Measurements from ENCODE around the gene SLC22A12.
"Not testable (repeated sequence)": the region's sequence is repeated elsewhere in the genome, so short reads cannot be mapped to it uniquely, and the experiment has no call there.

The SLC22A12 gene

GRCh38 chr11:64588701-64589100 is 2.3 kb upstream of the SLC22A12 start:
- no peak for DNase-seq

GRCh38 chr11:64591257-64592233 is 525 bp downstream of the SLC22A12 start:
- DNase-seq, result no peak

DNA sequence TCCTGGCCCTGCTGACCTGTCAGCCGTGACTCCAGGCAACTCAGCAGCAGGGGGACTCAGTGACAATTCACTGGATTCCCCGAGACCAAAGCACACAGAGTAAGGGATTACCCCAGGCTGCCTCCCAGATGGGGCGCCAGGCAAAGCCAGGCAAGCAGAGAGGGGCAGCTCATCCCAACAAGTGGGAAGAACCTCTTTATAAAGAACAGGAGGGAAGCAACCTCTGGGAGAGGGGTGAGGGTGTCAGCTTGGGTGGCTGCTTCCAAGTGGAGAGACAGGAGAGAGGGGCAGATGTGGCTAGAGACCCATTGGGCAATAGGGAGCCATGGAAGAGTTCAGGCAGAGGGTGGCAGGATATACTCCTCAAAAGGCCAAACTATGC is 1.2 kb downstream of the SLC22A12 start:
- DNase-seq, result no peak

DNA sequence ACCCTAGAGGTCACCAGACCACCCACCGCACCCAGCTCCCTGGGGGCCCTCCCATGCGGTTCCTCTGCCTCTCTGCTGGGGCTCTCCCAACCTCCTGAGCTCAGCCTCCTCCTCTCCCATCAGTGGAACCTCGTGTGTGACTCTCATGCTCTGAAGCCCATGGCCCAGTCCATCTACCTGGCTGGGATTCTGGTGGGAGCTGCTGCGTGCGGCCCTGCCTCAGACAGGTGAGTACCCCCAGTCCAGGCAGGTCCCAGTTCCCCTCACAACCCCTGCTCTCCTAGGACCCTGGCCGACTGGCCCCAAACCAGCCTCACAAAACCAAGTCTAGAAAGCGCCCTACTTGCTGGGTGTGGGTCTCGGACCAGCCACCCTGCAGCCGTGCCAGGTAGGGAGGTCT is 1.6 kb downstream of the SLC22A12 start:
- DNase-seq, result no peak

DNA sequence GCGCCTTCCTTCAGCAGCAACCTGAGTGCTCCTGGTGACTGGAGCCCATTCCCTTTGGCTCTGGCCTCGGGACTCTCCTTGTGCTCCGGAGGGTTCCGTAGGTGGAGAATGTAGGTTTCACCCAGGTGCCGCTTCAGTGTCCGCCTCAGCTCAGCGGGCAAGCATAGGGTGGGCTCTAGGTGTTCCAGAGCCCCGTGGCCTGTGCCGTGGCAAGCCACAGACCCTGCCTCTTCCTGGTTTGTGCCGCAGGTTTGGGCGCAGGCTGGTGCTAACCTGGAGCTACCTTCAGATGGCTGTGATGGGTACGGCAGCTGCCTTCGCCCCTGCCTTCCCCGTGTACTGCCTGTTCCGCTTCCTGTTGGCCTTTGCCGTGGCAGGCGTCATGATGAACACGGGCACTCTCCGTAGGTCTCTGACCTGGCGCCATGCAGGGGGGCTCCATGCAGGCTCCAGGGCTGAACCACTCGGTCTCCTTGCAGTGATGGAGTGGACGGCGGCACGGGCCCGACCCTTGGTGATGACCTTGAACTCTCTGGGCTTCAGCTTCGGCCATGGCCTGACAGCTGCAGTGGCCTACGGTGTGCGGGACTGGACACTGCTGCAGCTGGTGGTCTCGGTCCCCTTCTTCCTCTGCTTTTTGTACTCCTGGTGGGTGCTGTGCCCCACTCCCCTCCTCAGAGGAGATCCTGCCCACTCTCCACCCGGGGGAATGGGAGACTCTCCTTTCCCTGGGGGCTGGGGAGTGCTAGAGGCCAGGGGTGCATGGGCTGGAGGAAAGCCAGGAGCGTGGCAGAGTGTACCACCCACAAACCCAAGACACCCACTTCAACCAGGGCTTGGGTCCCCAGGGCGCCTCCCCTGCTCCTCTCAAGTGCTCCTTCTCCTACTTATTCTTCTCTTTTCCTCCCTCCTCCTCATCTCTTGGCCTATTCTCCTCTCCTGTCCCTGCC is 2.4 kb downstream of the SLC22A12 start:
- no peak for DNase-seq

- DNase-seq, result no peak
Measured at GRCh38 chr11:64594159-64594939, 3.3 kb downstream of the SLC22A12 start.

GRCh38 chr11:64595922-64596321 is 4.9 kb downstream of the SLC22A12 start:
- DNase-seq, result not testable (repeated sequence)

GRCh38 chr11:64597671-64598101 is 6.7 kb downstream of the SLC22A12 start:
- DNase-seq, result no peak

DNA sequence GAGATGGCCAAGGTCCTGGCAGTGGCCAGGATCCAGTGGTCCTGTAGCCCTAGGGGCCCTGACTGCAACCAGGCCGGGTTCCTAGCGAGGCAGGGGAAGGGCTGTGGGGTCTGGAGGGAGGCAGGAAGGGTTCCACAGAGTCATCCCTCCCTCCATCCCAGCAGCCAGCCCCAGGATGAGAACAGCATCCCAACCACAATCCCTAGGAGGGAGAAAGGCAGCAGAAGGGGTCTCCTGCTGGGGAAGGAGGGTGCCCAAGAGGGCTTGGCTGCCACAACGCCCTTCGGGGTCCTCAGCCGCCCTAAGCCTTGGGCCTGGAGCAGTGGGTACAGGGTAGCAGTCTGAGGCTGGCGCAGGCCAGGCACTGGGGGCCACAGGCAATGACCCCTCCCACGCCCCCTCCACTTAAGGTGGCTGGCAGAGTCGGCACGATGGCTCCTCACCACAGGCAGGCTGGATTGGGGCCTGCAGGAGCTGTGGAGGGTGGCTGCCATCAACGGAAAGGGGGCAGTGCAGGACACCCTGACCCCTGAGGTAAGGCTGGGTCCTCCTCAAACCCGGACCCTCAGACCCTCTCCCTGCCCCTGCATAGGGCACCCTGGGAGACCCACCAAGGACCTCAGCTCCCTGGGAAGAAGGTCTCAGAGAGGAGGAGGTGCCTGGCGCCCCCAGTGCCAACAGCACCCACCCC is 7.2 kb downstream of the SLC22A12 start:
- DNase-seq, result no peak

GRCh38 chr11:64598797-64599697 is 8.0 kb downstream of the SLC22A12 start:
- DNase-seq, result no peak

DNA sequence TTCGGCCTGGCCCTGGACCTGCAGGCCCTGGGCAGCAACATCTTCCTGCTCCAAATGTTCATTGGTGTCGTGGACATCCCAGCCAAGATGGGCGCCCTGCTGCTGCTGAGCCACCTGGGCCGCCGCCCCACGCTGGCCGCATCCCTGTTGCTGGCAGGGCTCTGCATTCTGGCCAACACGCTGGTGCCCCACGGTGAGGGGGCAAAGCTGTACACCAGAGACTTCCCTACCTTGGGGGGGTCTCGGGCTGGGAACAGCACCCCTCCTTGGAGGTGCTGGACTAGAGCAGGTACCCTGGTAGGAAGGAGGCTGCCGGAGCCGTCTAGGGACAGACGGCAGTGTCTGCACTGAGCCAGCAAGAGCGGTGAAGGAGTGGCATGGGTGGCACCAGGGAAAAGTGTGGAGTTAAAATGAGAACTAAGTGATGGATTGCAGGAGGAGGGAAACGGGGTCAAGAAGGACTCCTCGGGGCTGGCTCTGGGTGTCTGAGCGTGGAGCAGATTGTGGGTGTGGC is 8.7 kb downstream of the SLC22A12 start:
- DNase-seq, result no peak

GRCh38 chr11:64600281-64600992 is 9.4 kb downstream of the SLC22A12 start:
- DNase-seq, result no peak

DNA sequence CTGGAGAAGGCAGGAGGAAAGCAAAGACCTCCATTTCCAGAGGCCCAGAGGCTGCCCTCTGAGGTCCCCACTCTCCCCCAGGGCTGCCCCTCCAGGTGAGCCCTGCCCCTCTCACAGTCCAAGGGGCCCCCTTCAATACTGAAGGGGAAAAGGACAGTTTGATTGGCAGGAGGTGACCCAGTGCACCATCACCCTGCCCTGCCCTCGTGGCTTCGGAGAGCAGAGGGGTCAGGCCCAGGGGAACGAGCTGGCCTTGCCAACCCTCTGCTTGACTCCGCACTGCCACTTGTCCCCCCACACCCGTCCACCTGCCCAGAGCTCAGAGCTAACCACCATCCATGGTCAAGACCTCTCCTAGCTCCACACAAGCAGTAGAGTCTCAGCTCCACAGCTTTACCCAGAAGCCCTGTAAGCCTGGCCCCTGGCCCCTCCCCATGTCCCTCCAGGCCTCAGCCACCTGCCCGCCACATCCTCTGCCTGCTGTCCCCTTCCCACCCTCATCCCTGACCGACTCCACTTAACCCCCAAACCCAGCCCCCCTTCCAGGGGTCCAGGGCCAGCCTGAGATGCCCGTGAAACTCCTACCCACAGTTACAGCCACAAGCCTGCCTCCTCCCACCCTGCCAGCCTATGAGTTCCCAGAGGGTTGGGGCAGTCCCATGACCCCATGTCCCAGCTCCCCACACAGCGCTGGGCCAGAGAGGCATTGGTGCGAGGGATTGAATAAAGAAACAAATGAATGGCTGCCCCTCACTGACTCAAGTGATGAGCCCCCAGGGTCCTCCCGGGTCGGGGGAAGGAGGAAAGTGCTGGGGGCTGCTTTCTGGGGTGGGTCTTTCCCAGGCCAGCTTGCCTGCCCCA is 10.8 kb downstream of the SLC22A12 start:
- no peak for DNase-seq

- no peak for DNase-seq
Measured at GRCh38 chr11:64602466-64603070, 11.5 kb downstream of the SLC22A12 start.

DNA sequence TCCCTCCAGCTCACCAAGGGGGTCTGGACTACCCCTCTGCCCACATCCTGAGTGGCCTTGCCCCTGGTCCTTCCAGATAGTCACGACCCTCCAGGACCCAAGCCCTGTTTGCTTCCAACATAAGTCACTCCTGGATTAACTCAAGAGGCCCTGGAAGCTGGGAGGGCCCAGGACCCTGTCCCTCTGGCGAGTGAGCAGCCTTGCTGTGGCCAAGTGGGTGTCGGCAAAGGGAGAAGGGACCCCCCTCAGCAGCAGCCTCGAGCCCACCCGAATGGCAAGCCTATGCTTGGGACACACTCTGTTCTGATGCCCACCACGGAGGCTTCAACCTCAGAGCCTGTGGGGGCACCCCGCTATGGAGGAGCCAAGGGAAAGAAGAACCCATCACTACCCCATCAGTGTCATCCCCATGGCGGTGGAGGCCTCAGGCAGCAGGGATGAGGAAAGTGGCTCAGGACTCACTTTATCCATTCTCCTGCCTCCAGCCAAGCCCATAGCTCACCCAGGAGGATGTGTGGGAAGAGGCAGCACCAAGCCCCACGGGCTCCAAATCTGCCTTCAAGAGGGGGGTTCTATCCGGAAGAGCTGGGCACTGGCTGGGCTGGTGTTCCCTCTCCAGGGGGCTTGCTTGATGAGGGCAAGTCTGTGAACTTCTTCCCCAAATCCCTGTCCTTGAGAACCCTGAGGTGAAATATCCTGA is 12.5 kb downstream of the SLC22A12 start:
- DNase-seq, result no peak

GRCh38 chr11:64604458-64605243 is 13.6 kb downstream of the SLC22A12 start:
- DNase-seq, result no peak

DNA sequence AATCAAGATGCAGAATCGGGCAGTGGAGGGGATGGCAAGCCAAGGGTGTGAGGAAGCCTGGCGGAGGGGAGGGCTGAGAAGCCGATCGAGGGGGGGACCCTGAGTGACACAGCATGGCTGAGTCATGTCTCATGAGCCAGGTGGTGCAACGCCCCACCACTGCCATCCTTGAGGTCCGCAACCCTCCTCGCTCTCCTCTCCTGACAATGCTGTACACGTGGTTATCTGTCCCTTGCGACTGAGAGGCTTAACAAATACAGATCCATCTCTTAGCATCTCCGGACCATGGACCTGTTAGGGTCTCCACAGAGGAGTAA is 14.2 kb downstream of the SLC22A12 start:
- DNase-seq, result no peak
